GM12878 (cell line): ENCODE measurements around the gene AVL9. TPM values are rescaled to one million over a fixed set of nuclear protein-coding genes. Genes with fewer than 3 reads are reported as not detected.

Experiments used
- BCLAF1 ChIP-seq: fragments of 450-650 bp; IDR thresholded peaks from 2 replicates; pipeline ENCODE4 v1.6.1; 2017; ENCODE audit warnings: antibody characterized with exemption, mild to moderate bottlenecking, moderate library complexity
- CBX3 ChIP-seq: fragments of 200-600 bp; sonication (generic); IDR thresholded peaks from 2 replicates; pipeline ENCODE4 v1.6.1; 2016; ENCODE audit warnings: low read depth, borderline replicate concordance
- EED ChIP-seq: sonication (generic); IDR thresholded peaks from 2 replicates; pipeline ENCODE4 v1.6.1; 2016; ENCODE audit warnings: antibody characterized with exemption, low read depth
- GATAD2B ChIP-seq: fragments of 450-650 bp; conservative IDR thresholded peaks from 2 replicates; pipeline ENCODE4 v1.6.1; 2017; ENCODE audit warnings: low read depth, mild to moderate bottlenecking, moderate library complexity
- HDGF ChIP-seq: fragments of 450-650 bp; IDR thresholded peaks from 2 replicates; pipeline ENCODE4 v1.6.1; 2016; ENCODE audit warnings: antibody characterized with exemption
- IKZF2 ChIP-seq, 2 experiments: fragments of 450-650 bp; IDR thresholded peaks; 2 replicates each; pipeline ENCODE4 v1.6.1; 2017; ENCODE audit warnings: mild to moderate bottlenecking in 2 of 2, moderate library complexity in 2 of 2
- MEF2A ChIP-seq: IDR thresholded peaks from 2 replicates; pipeline ENCODE4 v1.6.1; 2011; ENCODE audit warnings: low read depth, mild to moderate bottlenecking, low read length, moderate library complexity; ENCODE audit not compliant: insufficient read depth
- SMARCA5 ChIP-seq: fragments of 450-650 bp; IDR thresholded peaks from 2 replicates; pipeline ENCODE4 v1.6.1; 2017; ENCODE audit warnings: mild to moderate bottlenecking
- SPI1 ChIP-seq: IDR thresholded peaks from 2 replicates; pipeline ENCODE4 v1.6.1; 2011; ENCODE audit warnings: low read depth, mild to moderate bottlenecking, low read length, moderate library complexity, borderline replicate concordance; ENCODE audit not compliant: insufficient read depth
- ZNF384 ChIP-seq: IDR thresholded peaks from 2 replicates; pipeline ENCODE4 v1.6.1; 2012; ENCODE audit warnings: low read depth, mild to moderate bottlenecking, low read length, improper control_type of control experiment, borderline replicate concordance
- ZNF687 ChIP-seq: fragments of 450-650 bp; IDR thresholded peaks from 2 replicates; pipeline ENCODE4 v1.6.1; 2017; ENCODE audit warnings: mild to moderate bottlenecking, moderate library complexity
- ZZZ3 ChIP-seq: IDR thresholded peaks from 2 replicates; pipeline ENCODE4 v1.6.1; 2011; ENCODE audit warnings: low read depth; ENCODE audit not compliant: control insufficient read depth, insufficient read length
- polyA plus RNA-seq, 11 experiments: library from polyadenylated mRNA; depleted of rRNA in 4 of 11; unstranded in 6 of 11; stranded (reverse) in 5 of 11; fragments of >200 nt; fragmentation: Nextera tagmentation in 4 of 11; fragmentation: Illumina TruSeq in 1 of 11; extraction: Ambion mirVana in 4 of 11; extraction: Trizol in 1 of 11; gene quantifications; 1 replicate in 1 of 11; 2 replicates in 10 of 11; pipeline versions ENCODE4 v1.2.1 to v1.2.3, GENCODE V29; 2011 to 2016; ENCODE audit warnings: inconsistent platforms in 2 of 11, missing spikeins in 2 of 11, low read depth in 1 of 11
- total RNA-seq, 4 experiments: library from RNA; depleted of rRNA in 3 of 4; stranded (reverse); fragments of >200 nt in 3 of 4; fragmentation: Illumina TruSeq in 1 of 4; extraction: Trizol in 1 of 4; gene quantifications; 2 replicates each; pipeline versions ENCODE4 v1.2.1 to v1.2.3, GENCODE V29; 2013 to 2021
- TF ChIP-seq, protein P1 (sequence below): IDR thresholded peaks from 2 replicates; pipeline ENCODE4 v1.6.1; 2012; ENCODE audit warnings: improper control_type of control experiment, low read depth, low read length; ENCODE audit not compliant: insufficient replicate concordance
- TF ChIP-seq, protein P2 (sequence below): fragments of 450-650 bp; IDR thresholded peaks from 2 replicates; pipeline ENCODE4 v1.6.1; 2018; ENCODE audit warnings: mild to moderate bottlenecking, low read depth, moderate library complexity; ENCODE audit not compliant: partially characterized antibody

The AVL9 gene
- total and polyA plus RNA-seq, 10 of the 15 experiments (the other 5 are each of a cell fraction or from before 2014, with no cell fraction given), result 4.5 to 41.6 (median 20.1) TPM

DNA sequence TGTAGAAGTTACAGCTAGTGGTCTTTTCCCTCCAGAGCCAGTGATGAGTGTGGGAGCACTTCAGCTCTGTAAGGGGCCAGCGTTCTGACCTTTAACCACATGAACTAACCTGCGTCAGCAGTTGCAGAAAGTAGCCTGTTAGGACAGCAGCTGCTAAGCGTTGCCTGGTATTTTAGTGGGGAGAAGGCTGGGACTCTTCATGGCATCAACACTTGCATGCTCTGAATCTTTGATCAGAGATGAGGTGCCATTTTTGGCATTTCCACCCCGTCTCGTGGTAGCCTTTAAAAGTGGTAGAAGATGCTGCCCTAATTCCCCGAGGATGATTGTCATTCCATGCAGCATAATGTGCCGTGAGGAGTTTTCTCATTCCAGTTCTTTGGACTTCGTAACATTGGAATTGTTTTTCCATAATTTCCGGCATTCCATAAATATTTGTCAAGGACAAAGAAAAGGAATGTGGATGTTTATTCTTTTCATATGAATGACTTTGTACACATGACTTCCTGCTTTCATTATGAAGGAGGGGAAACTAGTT is 92.2 kb downstream of the AVL9 start (continued):
- no peak for TF ChIP-seq ZNF687
- TF ChIP-seq GATAD2B, result no peak
- peak; percentile 20; the same call in 1 of the 2 replicates for TF ChIP-seq EED
- no peak for TF ChIP-seq SPI1
- TF ChIP-seq HDGF, result no peak
- TF ChIP-seq, protein P1, sequence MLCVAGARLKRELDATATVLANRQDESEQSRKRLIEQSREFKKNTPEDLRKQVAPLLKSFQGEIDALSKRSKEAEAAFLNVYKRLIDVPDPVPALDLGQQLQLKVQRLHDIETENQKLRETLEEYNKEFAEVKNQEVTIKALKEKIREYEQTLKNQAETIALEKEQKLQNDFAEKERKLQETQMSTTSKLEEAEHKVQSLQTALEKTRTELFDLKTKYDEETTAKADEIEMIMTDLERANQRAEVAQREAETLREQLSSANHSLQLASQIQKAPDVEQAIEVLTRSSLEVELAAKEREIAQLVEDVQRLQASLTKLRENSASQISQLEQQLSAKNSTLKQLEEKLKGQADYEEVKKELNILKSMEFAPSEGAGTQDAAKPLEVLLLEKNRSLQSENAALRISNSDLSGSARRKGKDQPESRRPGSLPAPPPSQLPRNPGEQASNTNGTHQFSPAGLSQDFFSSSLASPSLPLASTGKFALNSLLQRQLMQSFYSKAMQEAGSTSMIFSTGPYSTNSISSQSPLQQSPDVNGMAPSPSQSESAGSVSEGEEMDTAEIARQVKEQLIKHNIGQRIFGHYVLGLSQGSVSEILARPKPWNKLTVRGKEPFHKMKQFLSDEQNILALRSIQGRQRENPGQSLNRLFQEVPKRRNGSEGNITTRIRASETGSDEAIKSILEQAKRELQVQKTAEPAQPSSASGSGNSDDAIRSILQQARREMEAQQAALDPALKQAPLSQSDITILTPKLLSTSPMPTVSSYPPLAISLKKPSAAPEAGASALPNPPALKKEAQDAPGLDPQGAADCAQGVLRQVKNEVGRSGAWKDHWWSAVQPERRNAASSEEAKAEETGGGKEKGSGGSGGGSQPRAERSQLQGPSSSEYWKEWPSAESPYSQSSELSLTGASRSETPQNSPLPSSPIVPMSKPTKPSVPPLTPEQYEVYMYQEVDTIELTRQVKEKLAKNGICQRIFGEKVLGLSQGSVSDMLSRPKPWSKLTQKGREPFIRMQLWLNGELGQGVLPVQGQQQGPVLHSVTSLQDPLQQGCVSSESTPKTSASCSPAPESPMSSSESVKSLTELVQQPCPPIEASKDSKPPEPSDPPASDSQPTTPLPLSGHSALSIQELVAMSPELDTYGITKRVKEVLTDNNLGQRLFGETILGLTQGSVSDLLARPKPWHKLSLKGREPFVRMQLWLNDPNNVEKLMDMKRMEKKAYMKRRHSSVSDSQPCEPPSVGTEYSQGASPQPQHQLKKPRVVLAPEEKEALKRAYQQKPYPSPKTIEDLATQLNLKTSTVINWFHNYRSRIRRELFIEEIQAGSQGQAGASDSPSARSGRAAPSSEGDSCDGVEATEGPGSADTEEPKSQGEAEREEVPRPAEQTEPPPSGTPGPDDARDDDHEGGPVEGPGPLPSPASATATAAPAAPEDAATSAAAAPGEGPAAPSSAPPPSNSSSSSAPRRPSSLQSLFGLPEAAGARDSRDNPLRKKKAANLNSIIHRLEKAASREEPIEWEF, result no peak
- no peak for TF ChIP-seq SMARCA5
- TF ChIP-seq IKZF2 (IDR thresholded peaks at IDR 0.05), result peak; percentile 54 to 56; a peak in 3 of 4 replicates
- TF ChIP-seq CBX3, result no peak
- no peak for TF ChIP-seq ZZZ3
- TF ChIP-seq ZNF384, result no peak
- no peak for TF ChIP-seq MEF2A
- TF ChIP-seq BCLAF1, result no peak
- TF ChIP-seq, protein P2, sequence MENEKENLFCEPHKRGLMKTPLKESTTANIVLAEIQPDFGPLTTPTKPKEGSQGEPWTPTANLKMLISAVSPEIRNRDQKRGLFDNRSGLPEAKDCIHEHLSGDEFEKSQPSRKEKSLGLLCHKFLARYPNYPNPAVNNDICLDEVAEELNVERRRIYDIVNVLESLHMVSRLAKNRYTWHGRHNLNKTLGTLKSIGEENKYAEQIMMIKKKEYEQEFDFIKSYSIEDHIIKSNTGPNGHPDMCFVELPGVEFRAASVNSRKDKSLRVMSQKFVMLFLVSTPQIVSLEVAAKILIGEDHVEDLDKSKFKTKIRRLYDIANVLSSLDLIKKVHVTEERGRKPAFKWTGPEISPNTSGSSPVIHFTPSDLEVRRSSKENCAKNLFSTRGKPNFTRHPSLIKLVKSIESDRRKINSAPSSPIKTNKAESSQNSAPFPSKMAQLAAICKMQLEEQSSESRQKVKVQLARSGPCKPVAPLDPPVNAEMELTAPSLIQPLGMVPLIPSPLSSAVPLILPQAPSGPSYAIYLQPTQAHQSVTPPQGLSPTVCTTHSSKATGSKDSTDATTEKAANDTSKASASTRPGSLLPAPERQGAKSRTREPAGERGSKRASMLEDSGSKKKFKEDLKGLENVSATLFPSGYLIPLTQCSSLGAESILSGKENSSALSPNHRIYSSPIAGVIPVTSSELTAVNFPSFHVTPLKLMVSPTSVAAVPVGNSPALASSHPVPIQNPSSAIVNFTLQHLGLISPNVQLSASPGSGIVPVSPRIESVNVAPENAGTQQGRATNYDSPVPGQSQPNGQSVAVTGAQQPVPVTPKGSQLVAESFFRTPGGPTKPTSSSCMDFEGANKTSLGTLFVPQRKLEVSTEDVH, result no peak
